ENCODE results near the gene BIN2.
A peak's percentile ranks its signal among the peaks of the same experiment; 100 is the strongest.
"Not testable (repeated sequence)": the region's sequence is repeated elsewhere in the genome, so short reads cannot be mapped to it uniquely, and the experiment has no call there.

The BIN2 gene

GRCh38 chr12:51311389-51311788 is 12.6 kb downstream of the BIN2 start:
- TF ChIP-seq CTCF (IDR thresholded peaks at IDR 0.05; ENCODE audit: extremely low read depth, missing control alignments): no peak
- no peak for DNase-seq (ENCODE audit: low spot score)

- DNase-seq (ENCODE audit: low spot score): no peak
- no peak for TF ChIP-seq CTCF (IDR thresholded peaks at IDR 0.05; ENCODE audit: extremely low read depth, missing control alignments)
Measured at GRCh38 chr12:51307655-51308593, 16.1 kb downstream of the BIN2 start.

GRCh38 chr12:51306507-51306906 is 17.5 kb downstream of the BIN2 start:
- DNase-seq (ENCODE audit: low spot score): no peak
- TF ChIP-seq CTCF (IDR thresholded peaks at IDR 0.05; ENCODE audit: extremely low read depth, missing control alignments): no peak

GRCh38 chr12:51300768-51301167 is 23.2 kb downstream of the BIN2 start:
- DNase-seq (ENCODE audit: low spot score): not testable (repeated sequence)

GRCh38 chr12:51295651-51296050 is 28.3 kb downstream of the BIN2 start:
- no peak for TF ChIP-seq CTCF (IDR thresholded peaks at IDR 0.05; ENCODE audit: extremely low read depth, missing control alignments)
- no peak for DNase-seq (ENCODE audit: low spot score)

GRCh38 chr12:51294097-51294496 is 29.9 kb downstream of the BIN2 start:
- not testable (repeated sequence) for DNase-seq (ENCODE audit: low spot score)

GRCh38 chr12:51293696-51294095 is 30.3 kb downstream of the BIN2 start:
- no peak for TF ChIP-seq CTCF (IDR thresholded peaks at IDR 0.05; ENCODE audit: extremely low read depth, missing control alignments)
- no peak for DNase-seq (ENCODE audit: low spot score)

- DNase-seq (ENCODE audit: low spot score): not testable (repeated sequence)
- TF ChIP-seq CTCF (IDR thresholded peaks at IDR 0.05; ENCODE audit: extremely low read depth, missing control alignments): peak; percentile 11
Measured at GRCh38 chr12:51291603-51292513, 32.1 kb downstream of the BIN2 start.

All from GM20000 (cell line).